Stromal cell of bone marrow (primary cell): ENCODE results near the gene AGBL4.
A peak's percentile ranks its signal among the peaks of the same experiment; 100 is the strongest.

Experiments used
- DNase-seq: peaks from one replicate; pipeline ENCODE4 v3.0.0-alpha.2; 2012; ENCODE audit warnings: low read depth

The AGBL4 gene

DNA sequence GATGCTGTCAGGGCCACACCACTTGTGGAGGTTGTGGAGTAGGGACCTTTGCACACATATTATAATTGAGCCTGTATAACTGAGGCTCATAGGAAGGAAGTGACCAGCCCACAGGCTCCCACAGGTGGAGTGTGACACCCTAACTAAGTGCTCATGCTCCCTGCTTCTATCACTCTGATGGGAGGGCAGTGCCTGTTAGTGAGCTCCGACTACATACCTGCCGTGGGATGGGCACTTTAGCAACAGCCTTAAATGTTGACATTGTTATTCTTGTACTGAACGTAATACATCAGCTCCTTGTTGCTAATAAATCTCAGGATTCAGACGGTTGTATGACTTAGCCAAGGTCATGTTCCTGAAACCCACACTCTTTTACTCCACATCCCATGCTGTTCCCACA lies 1305.0 kb downstream of the AGBL4 start:
- DNase-seq, result no peak

DNA sequence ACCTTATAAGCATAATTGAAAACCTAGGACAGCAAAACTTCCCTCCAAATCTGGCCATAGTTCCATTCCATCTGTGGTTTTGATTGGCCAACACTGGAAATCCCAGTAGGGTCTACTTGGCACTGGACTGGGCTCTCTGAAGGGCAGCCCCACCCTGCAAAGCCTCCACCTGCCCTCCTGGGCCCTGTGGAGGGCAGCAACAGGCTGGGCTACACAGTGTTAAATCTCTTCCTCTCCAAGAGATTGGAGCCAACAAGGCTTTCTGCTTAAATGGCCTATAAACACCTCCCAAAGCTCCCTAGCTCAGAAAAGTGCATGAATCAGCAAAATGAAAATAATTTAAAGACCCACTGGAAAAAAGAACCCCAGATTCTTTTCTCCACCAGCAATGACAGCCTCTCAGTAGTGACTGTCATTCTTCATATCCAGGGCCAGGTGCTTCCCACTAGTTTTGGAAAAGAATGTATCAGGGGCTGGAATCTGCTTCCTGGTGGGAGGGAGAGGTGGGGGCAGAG lies 1305.6 kb downstream of the AGBL4 start:
- DNase-seq, result no peak

DNA sequence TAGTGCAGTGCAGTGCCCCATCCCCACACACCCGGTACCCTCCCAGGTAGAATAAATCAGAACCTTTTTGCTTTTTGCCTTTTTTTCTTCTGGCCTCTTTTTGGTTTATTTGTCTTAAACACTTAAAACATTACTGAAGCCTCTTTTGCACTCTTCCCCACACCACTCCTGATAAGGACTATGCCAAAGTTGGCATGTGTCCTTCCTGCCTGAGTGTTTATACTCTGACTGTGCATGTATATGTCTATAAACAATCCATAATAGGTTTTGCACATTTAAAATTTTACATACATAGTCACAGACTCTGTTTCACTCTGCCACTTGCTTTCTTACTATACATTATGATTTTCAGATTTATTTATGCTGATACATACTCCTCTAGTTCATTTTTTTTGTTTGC lies 1306.7 kb downstream of the AGBL4 start:
- no peak for DNase-seq

DNA sequence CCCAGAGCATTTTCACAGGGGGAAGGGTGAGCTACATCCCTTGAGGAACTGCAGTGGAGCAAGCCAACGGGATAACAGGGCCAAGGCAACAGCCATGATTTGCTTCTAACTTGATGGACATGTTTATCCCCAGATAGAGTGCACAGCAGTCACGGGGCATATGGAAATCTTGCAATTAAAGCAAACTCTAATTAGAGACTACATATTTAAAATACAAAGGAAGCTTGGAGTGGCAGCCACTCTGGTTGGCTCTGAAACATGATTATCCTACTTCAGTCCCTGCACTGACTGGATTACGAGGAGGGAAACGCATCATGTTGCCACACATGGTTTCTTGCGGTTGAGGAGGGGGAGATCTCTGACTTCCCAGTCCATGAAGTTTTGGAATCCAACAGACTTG lies 1307.8 kb downstream of the AGBL4 start:
- no peak for DNase-seq

DNA sequence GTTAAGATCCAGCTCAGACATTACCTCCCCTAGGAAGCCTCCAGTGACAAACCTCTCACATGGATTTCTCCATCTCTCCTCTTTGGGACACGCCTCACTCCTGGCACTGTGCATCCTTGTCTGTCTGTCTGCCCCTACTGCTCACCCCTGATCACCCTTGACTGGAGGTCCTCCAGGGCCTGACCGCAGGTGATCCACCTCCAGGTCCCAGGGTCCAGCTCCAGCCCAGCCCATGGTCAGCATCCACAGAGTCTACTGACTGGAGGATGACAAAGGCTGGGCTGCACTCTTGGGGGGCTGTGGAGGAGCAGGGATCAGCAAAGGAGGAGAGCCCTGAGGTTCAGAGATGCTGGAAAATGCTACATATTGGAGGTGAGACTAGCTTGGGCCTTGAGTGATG lies 1312.8 kb downstream of the AGBL4 start:
- no peak for DNase-seq

DNA sequence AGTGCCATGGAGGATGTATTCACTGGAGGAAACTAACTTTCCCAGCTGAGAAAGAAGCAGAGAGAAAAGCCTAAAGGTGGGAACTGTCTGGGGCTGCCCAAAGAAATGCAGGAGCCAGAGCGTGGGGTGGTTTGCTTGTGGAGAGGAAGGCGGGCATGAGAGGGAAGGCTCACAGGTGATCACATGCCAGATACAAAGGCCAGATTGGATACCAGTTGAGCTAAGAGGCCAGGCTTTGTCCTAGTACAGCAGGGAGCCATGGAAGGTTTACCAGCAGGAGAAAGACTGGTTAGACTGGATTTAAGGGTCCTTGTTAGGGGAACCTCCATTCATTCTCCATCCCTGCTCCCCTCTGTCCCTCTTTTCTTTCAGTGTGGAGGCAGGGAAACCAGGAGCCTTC lies 1313.4 kb downstream of the AGBL4 start:
- DNase-seq, result no peak

DNA sequence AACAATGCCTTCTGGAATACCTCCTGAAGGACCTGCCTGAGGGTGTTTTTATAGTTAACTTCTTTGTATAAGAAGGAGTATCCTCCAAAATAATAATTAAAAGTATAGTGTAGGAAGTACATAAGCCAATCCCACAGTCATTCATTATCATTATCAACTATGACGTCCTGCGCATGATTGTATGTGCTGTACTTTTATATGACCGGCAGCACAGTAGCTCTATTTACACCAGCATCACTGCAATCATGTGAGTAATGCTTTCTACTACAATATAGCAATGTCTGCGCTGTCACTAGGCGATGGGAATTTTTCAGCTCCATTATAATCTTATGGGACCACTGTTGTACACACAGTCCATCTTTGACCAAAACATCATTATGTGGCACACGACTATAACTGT lies 1319.0 kb downstream of the AGBL4 start:
- no peak for DNase-seq

DNA sequence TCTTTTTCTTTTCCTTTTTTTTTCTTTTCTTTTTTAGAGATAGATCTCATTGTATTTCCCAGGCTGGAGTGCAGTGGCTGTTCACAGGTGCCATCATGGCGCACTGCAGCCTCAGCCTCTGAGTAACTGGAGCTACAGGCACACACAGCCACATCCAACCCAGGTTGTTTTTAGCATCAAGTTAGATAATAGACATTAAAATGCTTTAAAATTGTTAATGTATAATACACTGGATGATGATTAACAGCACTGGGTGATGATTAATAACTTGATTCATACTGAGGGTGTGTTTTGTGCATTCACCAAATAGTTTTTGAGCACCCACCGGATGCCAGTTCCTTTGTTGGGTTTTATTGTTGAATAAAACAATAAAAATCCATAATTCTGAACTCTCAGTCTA lies 1322.3 kb downstream of the AGBL4 start:
- no peak for DNase-seq

DNA sequence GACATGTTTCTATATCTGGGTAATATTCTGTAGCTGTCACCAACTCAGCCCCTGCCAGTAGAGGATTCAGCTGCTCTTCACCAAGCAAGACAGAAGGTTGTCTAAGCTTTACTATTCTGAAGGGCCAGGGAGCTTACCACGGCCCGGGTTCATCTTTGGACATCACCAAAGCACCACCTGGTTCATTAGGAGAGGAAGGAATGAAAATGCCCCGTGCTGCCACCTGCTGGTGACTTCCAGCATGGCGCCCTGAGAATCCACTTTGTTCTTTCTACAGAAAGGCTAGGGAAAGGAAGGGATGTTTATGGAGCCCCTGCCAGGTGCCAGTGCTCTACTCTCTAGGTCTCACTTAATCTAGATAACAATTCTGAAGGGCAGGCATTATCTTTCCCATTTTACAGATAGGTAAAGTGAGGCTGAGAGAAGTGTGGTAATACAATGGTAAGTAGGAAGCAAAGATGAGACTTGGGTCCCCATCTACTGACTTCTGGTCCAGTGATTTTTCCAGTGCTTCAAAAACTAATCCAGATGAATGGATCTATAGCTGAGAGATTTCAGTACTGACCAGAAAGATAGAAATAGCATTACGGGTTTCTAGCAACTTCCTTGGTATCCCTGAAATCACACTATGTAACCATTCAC lies 1326.6 kb downstream of the AGBL4 start:
- peak; percentile 12 for DNase-seq

DNA sequence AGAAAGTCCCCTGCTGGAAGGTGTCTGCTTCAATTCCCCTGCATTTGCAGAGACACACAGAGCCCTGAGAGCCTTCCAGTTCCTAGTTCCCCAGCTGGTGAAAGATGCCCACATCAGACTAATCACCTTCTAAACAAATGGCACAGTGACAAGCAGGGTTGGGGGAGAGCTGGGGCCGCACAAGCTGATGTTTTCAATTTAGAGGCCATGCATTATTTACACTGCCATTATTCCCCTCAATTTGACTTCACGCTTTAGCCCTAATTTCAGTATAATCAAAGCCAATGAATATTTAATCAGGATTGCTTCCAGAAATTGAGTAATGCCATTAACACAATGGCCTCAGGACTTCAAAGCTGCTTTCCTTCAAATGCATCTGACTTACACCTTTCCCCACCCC lies 1328.6 kb downstream of the AGBL4 start:
- no peak for DNase-seq

DNA sequence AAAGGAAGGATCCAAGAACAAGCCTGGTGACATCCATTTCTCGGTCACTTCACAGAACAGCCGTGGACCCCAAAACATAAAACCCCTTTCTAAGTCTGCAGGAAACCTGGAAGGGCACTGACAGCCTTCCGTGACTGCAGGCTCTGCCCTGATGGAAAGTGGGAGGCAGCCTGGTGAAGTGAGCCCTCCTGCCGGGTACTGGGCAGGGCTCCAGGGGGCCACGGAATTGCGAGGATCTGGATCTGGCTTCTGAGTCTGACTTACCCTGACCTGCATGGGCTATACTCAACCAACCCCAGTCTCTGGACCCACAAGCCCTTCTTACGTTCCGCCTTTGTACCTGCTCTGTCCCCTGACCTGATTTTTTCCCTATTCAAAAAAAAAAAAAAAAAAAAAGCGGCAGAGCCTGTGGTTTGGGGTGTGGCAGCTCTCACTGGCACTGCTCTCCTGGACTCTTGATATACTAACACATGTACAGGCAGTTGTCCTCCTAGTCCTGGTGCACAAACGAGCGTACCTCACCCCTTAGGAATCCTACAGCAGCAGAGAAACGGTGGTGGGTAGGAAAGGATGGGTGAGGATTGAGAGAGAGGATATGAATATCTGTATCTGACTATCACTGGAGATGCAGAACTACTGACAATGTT lies 1330.0 kb downstream of the AGBL4 start:
- DNase-seq, result no peak

DNA sequence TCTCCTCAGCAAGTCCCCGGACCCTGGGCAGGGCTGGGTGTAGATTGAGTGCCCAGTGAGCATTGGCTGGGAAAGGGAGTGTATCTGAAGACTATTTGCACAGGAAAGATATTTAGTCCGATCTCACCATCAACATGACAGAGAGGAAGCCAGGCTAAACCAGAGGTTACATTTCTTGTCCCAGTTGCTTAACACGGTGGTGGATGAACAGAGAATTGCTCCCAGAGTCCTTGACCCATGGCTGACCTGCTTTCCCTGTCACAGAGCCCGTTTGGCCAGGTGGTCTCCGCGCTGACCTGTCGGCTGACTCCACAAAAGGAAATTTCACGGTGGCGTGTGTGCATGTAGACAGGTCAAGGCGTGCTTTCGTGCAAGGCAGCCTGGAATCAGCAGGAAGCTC lies 1330.6 kb downstream of the AGBL4 start:
- DNase-seq, result no peak

DNA sequence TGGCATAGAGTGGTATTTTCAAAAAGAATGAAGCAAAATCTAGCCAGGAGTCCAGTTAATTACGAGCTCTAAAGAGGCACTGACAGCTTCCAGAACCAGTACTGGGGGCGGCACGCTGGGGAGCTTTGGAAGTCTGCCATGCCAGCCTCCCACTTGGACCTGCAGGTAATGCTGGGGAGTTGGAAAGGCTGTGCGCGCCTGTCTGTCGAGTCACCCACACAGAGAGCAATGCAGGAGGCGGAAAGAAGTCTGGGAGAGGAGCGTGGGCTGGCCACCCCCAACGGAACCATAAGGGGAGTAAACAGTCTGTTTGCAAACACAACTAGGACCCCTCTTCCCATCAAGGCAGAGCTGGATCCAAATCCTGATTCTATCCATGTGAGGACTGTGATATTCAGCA lies 1331.5 kb downstream of the AGBL4 start:
- DNase-seq, result no peak

DNA sequence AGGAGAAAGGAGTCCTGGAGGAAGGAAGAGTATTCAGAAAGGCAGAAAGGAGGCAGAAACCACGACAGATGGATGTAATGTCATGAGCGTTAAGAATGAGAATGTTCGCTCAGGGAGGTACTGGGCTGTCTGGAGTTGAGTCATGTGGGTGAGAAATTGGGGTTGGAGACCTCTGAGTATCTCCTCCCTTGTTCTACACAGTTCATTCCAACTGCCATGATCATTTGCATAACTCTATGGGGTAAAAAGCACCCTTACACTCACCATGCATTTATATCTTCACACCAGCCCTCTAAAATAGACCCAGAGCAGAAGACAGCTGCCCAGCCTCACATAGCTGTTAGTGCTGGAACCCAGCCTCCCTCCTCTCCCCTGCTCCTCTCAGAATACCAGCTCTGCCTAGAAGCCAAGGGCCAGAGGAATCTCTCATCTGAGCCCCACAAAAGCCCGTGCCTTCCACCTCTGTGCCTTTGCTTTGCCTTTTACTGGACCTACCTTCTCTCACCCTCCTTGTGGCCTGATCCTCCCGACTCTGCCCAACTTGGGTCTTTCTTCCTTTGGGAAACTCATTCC lies 1332.2 kb downstream of the AGBL4 start:
- DNase-seq, result no peak

DNA sequence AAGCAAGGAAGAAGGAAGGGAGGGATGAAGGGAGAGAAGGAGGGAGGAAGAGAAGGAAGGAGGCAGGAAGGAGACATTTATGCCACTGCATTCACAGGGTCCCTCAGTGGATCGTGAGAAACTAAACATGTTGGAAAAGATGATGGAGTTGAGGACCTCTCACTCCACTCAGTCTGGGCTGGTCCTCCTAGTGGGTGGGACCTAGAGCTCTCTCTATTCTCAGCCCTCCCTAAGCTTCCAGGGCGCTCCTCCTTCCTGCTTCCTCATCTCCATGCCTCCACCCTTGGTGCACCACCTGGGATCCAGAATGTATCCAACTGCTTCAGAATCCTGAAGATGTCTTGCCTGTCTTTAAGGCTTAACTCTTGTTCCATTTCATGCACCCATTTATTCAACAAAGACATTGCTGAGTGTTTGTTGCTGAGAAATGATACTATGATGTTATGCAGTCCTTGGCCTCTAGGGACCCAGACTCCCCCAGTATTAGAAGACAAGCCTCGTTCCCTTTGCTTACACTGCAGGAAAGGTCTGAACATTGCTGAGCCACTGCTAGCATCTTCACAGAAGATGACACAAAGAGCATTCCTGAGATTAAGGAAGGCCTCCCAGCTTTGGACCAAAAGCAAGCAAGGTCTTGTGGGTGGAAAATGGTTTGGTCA lies 1335.5 kb downstream of the AGBL4 start:
- no peak for DNase-seq

DNA sequence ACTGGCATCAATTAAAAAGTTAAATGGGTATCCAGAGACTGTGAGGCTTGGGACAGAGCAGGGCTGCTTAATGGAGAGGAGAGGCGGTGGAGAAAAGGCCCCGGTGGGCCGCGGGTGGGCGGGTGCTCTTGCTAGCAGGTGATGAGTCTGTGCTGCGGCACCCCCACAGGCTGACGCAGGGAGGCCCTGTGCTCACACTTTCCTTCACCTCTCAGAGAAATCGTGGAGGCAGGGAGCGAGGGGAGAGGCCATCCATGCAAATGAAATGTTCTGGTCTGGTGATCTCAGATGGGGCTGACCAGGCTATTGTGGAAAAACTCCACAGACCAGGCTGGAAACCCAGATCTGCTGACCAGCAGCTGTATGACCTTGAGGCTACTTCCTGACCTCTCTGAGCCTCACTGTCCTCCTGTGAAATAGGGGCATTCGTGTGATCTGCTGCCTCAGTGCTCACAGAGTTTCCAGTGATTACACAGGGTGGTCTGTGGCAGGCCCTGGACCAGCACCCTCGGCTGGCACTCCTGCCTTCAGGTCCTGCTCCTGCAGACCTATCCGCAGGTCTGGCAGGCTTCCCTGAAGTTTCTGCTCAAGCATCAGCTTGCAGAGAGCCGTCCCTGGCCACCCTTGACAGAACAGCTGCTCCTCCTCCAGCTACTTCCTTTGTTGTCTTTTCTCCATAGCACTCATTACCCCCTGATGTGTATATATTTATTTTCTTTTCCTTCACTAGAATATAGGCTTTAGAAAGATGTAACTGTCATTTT lies 1336.3 kb downstream of the AGBL4 start:
- no peak for DNase-seq

DNA sequence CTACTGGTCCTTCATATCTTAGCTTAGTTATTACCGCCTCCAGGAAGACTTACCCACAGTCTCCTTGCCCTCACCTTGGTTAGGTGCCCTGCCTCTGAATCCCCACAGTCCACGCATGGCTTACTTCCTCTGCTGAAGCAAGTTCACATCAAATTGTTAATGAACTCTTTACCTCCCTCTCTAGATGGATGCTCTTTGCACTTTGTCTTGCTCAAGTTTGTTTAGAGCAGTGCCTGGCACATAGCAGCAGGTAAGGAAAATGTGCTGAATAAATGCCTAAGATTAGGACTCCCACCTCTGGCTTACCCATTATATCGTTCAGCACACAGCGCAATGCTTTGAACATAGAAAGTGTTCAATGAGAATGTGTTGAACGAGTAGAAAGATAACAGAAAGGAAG lies 1337.6 kb downstream of the AGBL4 start:
- no peak for DNase-seq

DNA sequence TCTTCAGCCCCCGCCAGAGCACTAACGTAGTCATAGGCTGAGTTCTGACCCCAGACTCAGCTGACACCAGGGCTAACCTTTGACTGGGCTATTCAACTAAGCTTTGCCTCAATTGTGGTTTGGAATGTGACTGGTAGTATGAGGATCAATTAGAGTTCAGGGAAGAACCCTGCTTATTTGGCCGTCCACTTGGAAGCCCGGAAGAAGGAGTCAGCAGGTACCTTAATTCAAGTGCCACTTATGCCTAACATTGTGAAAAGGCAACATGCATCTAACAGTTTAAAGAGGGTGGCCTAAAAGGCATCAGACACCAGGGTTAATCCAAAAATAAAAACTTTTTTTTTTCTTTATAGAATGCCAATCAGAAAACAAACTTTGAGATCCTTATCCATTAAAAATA lies 1339.4 kb downstream of the AGBL4 start:
- no peak for DNase-seq

DNA sequence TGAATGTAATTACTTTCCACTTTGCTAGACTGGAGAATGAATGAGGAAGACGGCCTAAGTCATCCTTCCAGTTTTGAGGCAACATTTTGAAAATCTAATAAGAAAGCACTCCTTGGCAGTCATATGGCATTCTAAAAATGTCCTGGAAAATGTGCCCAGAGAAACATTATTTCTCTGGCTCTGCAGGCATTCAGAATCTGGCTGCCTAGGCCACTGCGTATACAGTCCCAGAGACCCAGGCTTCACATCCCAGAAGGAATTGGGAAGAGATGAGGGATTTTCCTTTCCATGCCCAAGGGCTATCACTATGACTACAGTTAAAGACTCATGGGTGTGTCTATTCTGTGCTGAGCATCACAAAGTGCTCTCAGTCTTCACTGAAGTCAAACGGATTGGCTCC lies 1339.9 kb downstream of the AGBL4 start:
- DNase-seq, result peak; percentile 3

DNA sequence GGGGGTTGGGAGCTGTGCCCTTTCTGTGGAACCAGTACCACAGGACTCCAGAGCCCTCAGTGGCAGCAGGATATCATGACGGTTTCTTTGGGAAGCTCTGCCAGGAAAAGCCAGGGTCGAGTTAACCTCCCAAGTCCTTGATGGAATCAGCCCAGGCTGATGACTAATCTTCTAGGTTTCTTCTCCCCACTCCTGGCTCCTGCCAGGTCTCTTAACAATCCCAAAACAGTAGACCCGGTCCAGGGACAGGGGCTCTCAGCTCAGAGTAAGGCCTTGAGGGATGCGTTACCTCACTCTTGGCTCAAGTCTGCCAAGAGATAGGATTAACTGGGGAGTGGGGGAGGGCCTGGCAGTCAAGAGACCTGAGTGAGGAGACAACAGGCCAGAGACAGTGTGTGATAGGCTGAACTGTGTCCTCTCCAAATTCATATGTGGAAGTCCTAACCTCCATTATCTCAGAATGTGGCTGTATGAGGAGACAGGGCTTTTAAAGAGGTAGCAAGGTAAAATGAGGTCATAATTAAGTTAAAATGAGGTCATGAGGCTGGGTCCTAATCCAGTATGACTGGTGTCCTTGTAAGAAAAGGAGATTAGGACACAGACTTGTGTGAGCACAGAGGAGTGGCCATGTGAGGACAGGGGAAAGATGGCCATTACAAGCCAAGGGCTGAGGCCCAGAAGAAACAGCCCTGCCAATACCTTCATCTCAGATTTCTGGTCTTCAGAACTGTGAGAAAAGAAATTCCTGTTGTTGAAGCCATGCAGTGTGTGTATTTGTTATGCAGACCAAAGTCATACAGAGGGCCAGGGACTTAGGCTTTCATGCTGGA lies 1342.1 kb downstream of the AGBL4 start:
- DNase-seq, result peak; percentile 4

DNA sequence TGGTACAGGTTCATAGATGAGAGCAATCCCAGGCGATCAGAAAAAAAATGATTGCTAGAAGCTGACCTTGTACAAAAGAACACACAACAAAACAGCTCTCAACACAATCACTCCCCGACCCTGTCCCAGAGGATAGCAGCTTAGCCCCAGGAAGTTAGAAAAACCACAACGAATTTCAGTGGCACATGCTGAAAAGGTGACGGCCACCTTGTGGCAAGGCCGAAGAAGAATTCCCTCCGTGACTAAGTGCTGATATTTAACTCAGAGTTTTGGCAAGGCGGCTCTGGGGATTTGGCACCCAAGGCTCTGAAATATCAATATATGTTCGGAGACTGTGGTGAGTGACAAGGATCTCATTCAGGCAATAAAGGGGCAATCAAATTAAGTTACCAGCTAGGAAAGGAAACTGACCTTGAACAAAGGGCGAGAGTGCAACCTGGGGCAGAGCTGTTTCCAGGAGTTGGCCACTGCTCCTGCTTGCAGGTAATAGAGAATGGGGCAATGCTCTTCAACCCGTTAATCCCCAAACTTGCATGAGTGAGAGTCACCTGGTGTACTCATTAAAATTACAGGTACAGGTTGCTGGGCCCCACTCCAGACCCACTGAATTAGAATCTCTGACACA lies 1343.2 kb downstream of the AGBL4 start:
- no peak for DNase-seq
